Mammary epithelial cell (primary cell): ENCODE data around the gene SLCO1B3.

Experiments
- CTCF ChIP-seq, 2 donors: IDR thresholded peaks in 1 of 2; conservative IDR thresholded peaks in 1 of 2; 2 replicates each; pipeline ENCODE4 v1.5.1; 2011 to 2012; ENCODE audit warnings: inconsistent platforms in 2 of 2, low read length in 2 of 2, mild to moderate bottlenecking in 2 of 2, control low read depth in 1 of 2, low read depth in 1 of 2; ENCODE audit not compliant: insufficient read depth in 1 of 2; ENCODE audit errors: extremely low read depth in 1 of 2
- EZH2 ChIP-seq: IDR thresholded peaks from 2 replicates; pipeline ENCODE4 v1.6.1; 2012; ENCODE audit warnings: low read length, inconsistent platforms, borderline replicate concordance

DNA sequence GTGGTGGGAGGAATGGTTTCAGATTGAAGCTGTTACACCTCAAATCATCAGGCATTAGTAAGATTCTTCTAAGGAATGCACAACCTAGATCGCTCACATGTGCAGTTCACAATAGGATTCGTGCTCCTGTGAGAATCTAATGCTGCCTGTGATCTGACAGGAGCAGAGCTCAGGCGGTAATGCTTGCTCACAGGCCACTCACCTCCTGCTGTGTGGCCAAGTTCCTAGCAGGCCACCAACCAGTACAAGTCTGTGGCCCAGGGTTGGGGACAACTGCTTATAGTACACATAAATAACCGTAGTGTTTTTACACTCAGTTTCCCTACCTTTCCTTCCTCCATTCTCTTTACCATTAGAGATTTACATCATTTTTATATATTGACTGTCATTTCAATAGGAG lies 121.4 kb downstream of the SLCO1B3 start:
- TF ChIP-seq CTCF (conservative IDR thresholded peaks at IDR 0.05 in 1 of 2, IDR thresholded peaks at IDR 0.05 in 1 of 2; ENCODE audit: extremely low read depth in 1 of 2, insufficient read depth in 1 of 2, low read depth in 1 of 2, low read length in 2 of 2) (no peak), EZH2 (no peak)
